ENCODE measurements around the gene USP10. TPM values are rescaled to one million over a fixed set of nuclear protein-coding genes. Genes with fewer than 3 reads are reported as not detected.

The USP10 gene
- total and polyA plus RNA-seq, 2 donors: 39.5 to 44.6 TPM

GRCh38 chr16:84749815-84750214 is 50.0 kb downstream of the USP10 start:
- Histone ChIP-seq H3K4me3 (ENCODE audit: low read depth, low read length) (no peak overlapping the region), H3K27ac (ENCODE audit: low read depth) (peak overlapping the region; percentile 60), H3K4me1 (ENCODE audit: insufficient read depth) (no peaks in the 10 kb centered on the region), H3K36me3 (ENCODE audit: insufficient read depth) (no peaks in the 10 kb centered on the region)
- DNase-seq (ENCODE audit: extremely low spot score): no peak
- 38% methylated on average over 8 of the region's 8 CpGs for WGBS

GRCh38 chr16:84750575-84750974 is 50.8 kb downstream of the USP10 start:
- Histone ChIP-seq H3K36me3 (ENCODE audit: insufficient read depth) (no peaks in the 10 kb centered on the region), H3K27ac (ENCODE audit: low read depth) (no peak overlapping the region), H3K4me3 (ENCODE audit: low read depth, low read length) (no peak overlapping the region), H3K4me1 (ENCODE audit: insufficient read depth) (no peaks in the 10 kb centered on the region)
- no peak for DNase-seq (ENCODE audit: extremely low spot score)
- WGBS: 74% methylated on average over 4 of the region's 4 CpGs

GRCh38 chr16:84751241-84751640 is 51.4 kb downstream of the USP10 start:
- Histone ChIP-seq H3K4me3 (ENCODE audit: low read depth, low read length) (no peak overlapping the region), H3K27ac (ENCODE audit: low read depth) (no peak overlapping the region), H3K4me1 (ENCODE audit: insufficient read depth) (no peaks in the 10 kb centered on the region), H3K36me3 (ENCODE audit: insufficient read depth) (no peaks in the 10 kb centered on the region)
- DNase-seq (ENCODE audit: extremely low spot score): no peak
- 87% methylated on average over 6 of the region's 6 CpGs for WGBS

GRCh38 chr16:84751947-84752346 is 52.1 kb downstream of the USP10 start:
- Histone ChIP-seq H3K4me3 (ENCODE audit: low read depth, low read length) (no peak overlapping the region), H3K27ac (ENCODE audit: low read depth) (no peak overlapping the region), H3K4me1 (ENCODE audit: insufficient read depth) (no peaks in the 10 kb centered on the region), H3K36me3 (ENCODE audit: insufficient read depth) (no peaks in the 10 kb centered on the region)
- no peak for DNase-seq (ENCODE audit: extremely low spot score)

- WGBS: 93% methylated on average over 8 of the region's 8 CpGs
- H3K4me3 ChIP-seq (ENCODE audit: low read depth, low read length): no peak overlapping the region
- no peaks in the 10 kb centered on the region for H3K4me1 ChIP-seq (ENCODE audit: insufficient read depth)
- DNase-seq (ENCODE audit: extremely low spot score): no peak
- H3K36me3 ChIP-seq (ENCODE audit: insufficient read depth): no peaks in the 10 kb centered on the region
- H3K27ac ChIP-seq (ENCODE audit: low read depth): no peak overlapping the region
Measured at GRCh38 chr16:84752600-84752999, 52.8 kb downstream of the USP10 start.

GRCh38 chr16:84753412-84754326 is 53.9 kb downstream of the USP10 start:
- no peak overlapping the region for H3K27ac ChIP-seq (ENCODE audit: low read depth)
- no peaks in the 10 kb centered on the region for H3K4me1 ChIP-seq (ENCODE audit: insufficient read depth)

GRCh38 chr16:84754353-84754856 is 54.6 kb downstream of the USP10 start:
- peak; percentile 84 for DNase-seq (ENCODE audit: extremely low spot score)
- WGBS: 7% methylated on average over 12 of the region's 12 CpGs
- Histone ChIP-seq H3K4me1 (ENCODE audit: insufficient read depth) (no peaks in the 10 kb centered on the region), H3K36me3 (ENCODE audit: insufficient read depth) (no peaks in the 10 kb centered on the region), H3K27ac (ENCODE audit: low read depth) (no peak overlapping the region), H3K4me3 (ENCODE audit: low read depth, low read length) (no peak overlapping the region)

More at GRCh38 chr16:84753412-84754326, 53.9 kb downstream of the USP10 start:
- Histone ChIP-seq H3K36me3 (ENCODE audit: insufficient read depth) (no peaks in the 10 kb centered on the region), H3K4me3 (ENCODE audit: low read depth, low read length) (no peak overlapping the region)
- no peak for DNase-seq (ENCODE audit: extremely low spot score)
- 90% methylated on average over 14 of the region's 14 CpGs for WGBS

- H3K4me3 ChIP-seq (ENCODE audit: low read depth, low read length): no peak overlapping the region
- 69% methylated on average over 17 of the region's 17 CpGs for WGBS
- DNase-seq (ENCODE audit: extremely low spot score): no peak
Measured at GRCh38 chr16:84754956-84755672, 55.3 kb downstream of the USP10 start.

GRCh38 chr16:84756830-84757229 is 57.0 kb downstream of the USP10 start:
- no peak for DNase-seq (ENCODE audit: extremely low spot score)
- 46% methylated on average over 2 of the region's 2 CpGs for WGBS
- no peak overlapping the region for H3K4me3 ChIP-seq (ENCODE audit: low read depth, low read length)
- no peaks in the 10 kb centered on the region for H3K36me3 ChIP-seq (ENCODE audit: insufficient read depth)
- no peaks in the 10 kb centered on the region for H3K4me1 ChIP-seq (ENCODE audit: insufficient read depth)
- no peak overlapping the region for H3K27ac ChIP-seq (ENCODE audit: low read depth)

More at GRCh38 chr16:84754956-84755672, 55.3 kb downstream of the USP10 start:
- Histone ChIP-seq H3K27ac (ENCODE audit: low read depth) (peak overlapping the region; percentile 63), H3K36me3 (ENCODE audit: insufficient read depth) (no peaks in the 10 kb centered on the region), H3K4me1 (ENCODE audit: insufficient read depth) (no peaks in the 10 kb centered on the region)

GRCh38 chr16:84758627-84759026 is 58.8 kb downstream of the USP10 start:
- no peak for DNase-seq (ENCODE audit: extremely low spot score)
- Histone ChIP-seq H3K27ac (ENCODE audit: low read depth) (no peak overlapping the region), H3K36me3 (ENCODE audit: insufficient read depth) (no peaks in the 10 kb centered on the region), H3K4me1 (ENCODE audit: insufficient read depth) (no peaks in the 10 kb centered on the region), H3K4me3 (ENCODE audit: low read depth, low read length) (no peak overlapping the region)
- 35% methylated on average over 7 of the region's 7 CpGs for WGBS

- 42% methylated on average over 8 of the region's 8 CpGs for WGBS
- Histone ChIP-seq H3K27ac (ENCODE audit: low read depth) (no peak overlapping the region), H3K4me1 (ENCODE audit: insufficient read depth) (no peaks in the 10 kb centered on the region), H3K4me3 (ENCODE audit: low read depth, low read length) (no peak overlapping the region), H3K36me3 (ENCODE audit: insufficient read depth) (no peaks in the 10 kb centered on the region)
- DNase-seq (ENCODE audit: extremely low spot score): no peak
Measured at GRCh38 chr16:84759061-84759460, 59.3 kb downstream of the USP10 start.

- H3K27ac ChIP-seq (ENCODE audit: low read depth): no peak overlapping the region
- H3K4me3 ChIP-seq (ENCODE audit: low read depth, low read length): no peak overlapping the region
- no peaks in the 10 kb centered on the region for H3K36me3 ChIP-seq (ENCODE audit: insufficient read depth)
- no peaks in the 10 kb centered on the region for H3K4me1 ChIP-seq (ENCODE audit: insufficient read depth)
- DNase-seq (ENCODE audit: extremely low spot score): no peak
- WGBS: 85% methylated on average over 3 of the region's 3 CpGs
Measured at GRCh38 chr16:84759906-84760305, 60.1 kb downstream of the USP10 start.

- Histone ChIP-seq H3K36me3 (ENCODE audit: insufficient read depth) (no peaks in the 10 kb centered on the region), H3K27ac (ENCODE audit: low read depth) (no peak overlapping the region), H3K4me3 (ENCODE audit: low read depth, low read length) (no peak overlapping the region), H3K4me1 (ENCODE audit: insufficient read depth) (no peaks in the 10 kb centered on the region)
- no peak for DNase-seq (ENCODE audit: extremely low spot score)
- 81% methylated on average over 17 of the region's 17 CpGs for WGBS
Measured at GRCh38 chr16:84761448-84762368, 61.9 kb downstream of the USP10 start.
